ENCODE results near the gene FRYL.

- TF ChIP-seq CTCF (conservative IDR thresholded peaks at IDR 0.05), result no peak
- no peak for TF ChIP-seq ZFX (IDR thresholded peaks at IDR 0.05)
These were observed 317.7 kb downstream of the FRYL start for GRCh38 chr4:48462363-48462762.
